Stimulated activated CD8-positive, alpha-beta memory T cell treated with anti-CD3 and anti-CD28 coated beads, Interleukin-15, amount 100 ng/mL, for 24 hours (primary cell): Measurements from ENCODE around the gene PARL.
"Not testable (repeated sequence)": the region's sequence is repeated elsewhere in the genome, so short reads cannot be mapped to it uniquely, and the experiment has no call there.

ENCODE experiments used
- DNase-seq: peaks from one replicate; pipeline ENCODE4 v3.0.0-alpha.2; 2020; ENCODE audit warnings: low read depth

PARL gene

GRCh38 chr3:183904833-183905780 lies 20.4 kb upstream of the PARL start:
- no peak for DNase-seq

GRCh38 chr3:183898028-183898431 lies 13.3 kb upstream of the PARL start:
- DNase-seq, result no peak

- DNase-seq, result no peak
Observed at GRCh38 chr3:183897606-183898005, 12.9 kb upstream of the PARL start.

- DNase-seq, result no peak
Observed at GRCh38 chr3:183896610-183897009, 11.9 kb upstream of the PARL start.

GRCh38 chr3:183896184-183896583 lies 11.5 kb upstream of the PARL start:
- DNase-seq, result no peak

- no peak for DNase-seq
Observed at GRCh38 chr3:183895774-183896173, 11.1 kb upstream of the PARL start.

- DNase-seq, result no peak
Observed at GRCh38 chr3:183895296-183895695, 10.6 kb upstream of the PARL start.

GRCh38 chr3:183892610-183893214 lies 8.0 kb upstream of the PARL start:
- DNase-seq, result no peak

- DNase-seq, result no peak
Observed at GRCh38 chr3:183885766-183886165, 1.1 kb upstream of the PARL start.

- DNase-seq, result no peak
Observed at GRCh38 chr3:183884097-183884426, 618 bp downstream of the PARL start.

GRCh38 chr3:183883291-183884096 lies 1.2 kb downstream of the PARL start:
- DNase-seq, result no peak

GRCh38 chr3:183880121-183880520 lies 4.6 kb downstream of the PARL start:
- DNase-seq, result no peak

GRCh38 chr3:183879243-183879642 lies 5.4 kb downstream of the PARL start:
- no peak for DNase-seq

- DNase-seq, result no peak
Observed at GRCh38 chr3:183878071-183878470, 6.6 kb downstream of the PARL start.

GRCh38 chr3:183877227-183877626 lies 7.5 kb downstream of the PARL start:
- DNase-seq, result not testable (repeated sequence)

- no peak for DNase-seq
Observed at GRCh38 chr3:183875411-183875810, 9.3 kb downstream of the PARL start.

GRCh38 chr3:183873914-183874313 lies 10.8 kb downstream of the PARL start:
- DNase-seq, result no peak

- no peak for DNase-seq
Observed at GRCh38 chr3:183871541-183871940, 13.1 kb downstream of the PARL start.

- DNase-seq, result no peak
Observed at GRCh38 chr3:183870563-183870962, 14.1 kb downstream of the PARL start.

GRCh38 chr3:183868796-183869195 lies 15.9 kb downstream of the PARL start:
- DNase-seq, result no peak

- DNase-seq, result no peak
Observed at GRCh38 chr3:183862610-183863009, 22.1 kb downstream of the PARL start.

GRCh38 chr3:183857863-183858262 lies 26.8 kb downstream of the PARL start:
- no peak for DNase-seq
